Measurements from ENCODE around the gene SETBP1. TPM values are rescaled to one million over a fixed set of nuclear protein-coding genes. Genes with fewer than 3 reads are reported as not detected.

The SETBP1 gene
- total RNA-seq, 1 experiment from 2014 or later = 0.23 TPM

GRCh38 chr18:45071956-45072355 is 391.3 kb downstream of the SETBP1 start:
- CTCF ChIA-PET = no interaction called here
- TF ChIP-seq TCF7L2 (IDR thresholded peaks at IDR 0.05; ENCODE audit: low read depth, low read length) = no peak
- ATAC-seq = no peak
- DNase-seq (ENCODE audit: low read depth, low spot score) = no peak
- H3K9me3 ChIP-seq (ENCODE audit: control insufficient read depth, insufficient read depth, low read depth, low read length) = no peaks in the 10 kb centered on the region
- no TSS peak for BruUV-seq (replicated peaks)
- POLR2A ChIA-PET = no interaction called here
- H3K4me3 ChIP-seq (ENCODE audit: low read depth in 2 of 2, low read length in 2 of 2) = no peak overlapping the region
- H3K27me3 ChIP-seq (ENCODE audit: control insufficient read depth, insufficient read depth, low read length) = no peaks in the 10 kb centered on the region
- no peaks in the 10 kb centered on the region for H3K4me1 ChIP-seq (ENCODE audit: control insufficient read depth, insufficient read depth, low read length)
- no peaks in the 10 kb centered on the region for H3K36me3 ChIP-seq (ENCODE audit: control insufficient read depth, insufficient read depth, low read length)
- in situ Hi-C loops (cut with HindIII; ENCODE audit: low pct_unique_long_range_greater_than_20kb, low sequenced_read_pairs) (no loop called here), intact Hi-C loops (cut with micrococcal nuclease; ENCODE audit: unreplicated experiment) (no loop called here)
- no peak overlapping the region for H3K27ac ChIP-seq (ENCODE audit: low read length)

- in situ Hi-C loops (cut with HindIII; ENCODE audit: low pct_unique_long_range_greater_than_20kb, low sequenced_read_pairs) = no loop called here
- DNase-seq (ENCODE audit: low read depth, low spot score) = no peak
- BruUV-seq (replicated peaks) = no TSS peak
Observed at GRCh38 chr18:45073556-45073955, 392.9 kb downstream of the SETBP1 start.

More at GRCh38 chr18:45073556-45073955, 392.9 kb downstream of the SETBP1 start:
- intact Hi-C loops (cut with micrococcal nuclease; ENCODE audit: unreplicated experiment) = no loop called here
- Histone ChIP-seq H3K9me3 (ENCODE audit: control insufficient read depth, insufficient read depth, low read depth, low read length) (no peaks in the 10 kb centered on the region), H3K4me1 (ENCODE audit: control insufficient read depth, insufficient read depth, low read length) (no peaks in the 10 kb centered on the region), H3K4me3 (ENCODE audit: low read depth in 2 of 2, low read length in 2 of 2) (no peak overlapping the region), H3K36me3 (ENCODE audit: control insufficient read depth, insufficient read depth, low read length) (no peaks in the 10 kb centered on the region), H3K27ac (ENCODE audit: low read length) (no peak overlapping the region), H3K27me3 (ENCODE audit: control insufficient read depth, insufficient read depth, low read length) (no peaks in the 10 kb centered on the region)
- ATAC-seq = no peak
- ChIA-PET POLR2A (no interaction called here), CTCF (no interaction called here)
- TF ChIP-seq SIN3A (IDR thresholded peaks at IDR 0.05; ENCODE audit: borderline replicate concordance, insufficient read depth, low read depth, low read length) = no peak
- no peak for TF ChIP-seq CTCF (IDR thresholded peaks at IDR 0.05)
- no peak for TF ChIP-seq TCF7L2 (IDR thresholded peaks at IDR 0.05; ENCODE audit: low read depth, low read length)
- TF ChIP-seq POLR2AphosphoS5 (IDR thresholded peaks at IDR 0.05; ENCODE audit: low read depth, low read length) = no peak
- no peak for TF ChIP-seq REST (IDR thresholded peaks at IDR 0.05; ENCODE audit: insufficient read depth in 1 of 2, low read depth in 2 of 2, low read length in 1 of 2)
